RPMI7951 (cell line): ENCODE measurements around the gene WDR26. TPM values are rescaled to one million over a fixed set of nuclear protein-coding genes. Genes with fewer than 3 reads are reported as not detected.
A peak's percentile ranks its signal among the peaks of the same experiment; 100 is the strongest.
"Not testable (repeated sequence)": the region's sequence is repeated elsewhere in the genome, so short reads cannot be mapped to it uniquely, and the experiment has no call there.

Source experiments
- DNase-seq: peaks from one replicate; pipeline ENCODE4 v3.0.0-alpha.2; 2012; ENCODE audit warnings: low read depth
- total RNA-seq: library from RNA; depleted of rRNA; stranded (reverse); fragments of >200 nt; shearing (Covaris generic); gene quantifications from 2 replicates; pipeline ENCODE4 v1.2.3, GENCODE V29; 2014

WDR26 gene
- total RNA-seq, 1 experiment from 2014 or later = 26.1 TPM

- peak; percentile 15 for DNase-seq
Measured at GRCh38 chr1:224433701-224434672, 610 bp downstream of the WDR26 start.

DNA sequence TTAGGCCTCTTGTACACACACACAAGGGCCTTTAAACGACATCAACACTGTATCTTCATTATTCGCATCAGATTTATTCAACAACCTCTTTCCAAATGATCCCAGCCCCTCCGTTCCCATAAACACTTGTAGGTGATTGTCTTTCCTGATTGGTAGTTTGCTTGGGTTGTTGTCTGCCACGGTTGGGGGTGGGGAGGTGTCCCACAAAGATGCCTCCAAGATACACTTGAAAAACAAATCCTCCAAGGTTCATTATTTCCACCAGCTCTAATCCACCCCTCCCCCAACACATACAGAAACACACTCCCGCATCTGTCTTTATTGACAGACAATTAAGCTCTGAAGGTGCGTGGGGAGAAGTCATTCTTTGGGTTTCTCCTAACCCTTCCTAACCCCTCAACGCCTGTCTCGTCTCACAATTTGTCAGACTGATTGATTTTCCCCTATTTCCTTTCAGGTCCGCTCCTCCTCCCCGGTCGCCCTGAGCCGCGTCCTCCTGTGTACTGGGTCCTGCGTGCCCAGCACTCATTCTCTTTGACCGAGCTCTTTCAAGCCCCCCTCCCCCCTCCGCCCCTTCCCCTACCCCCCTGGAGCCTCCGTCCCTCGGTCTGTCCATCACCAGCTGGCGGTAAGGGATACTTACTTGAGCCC lies 1.4 kb downstream of the WDR26 start:
- no peak for DNase-seq

DNA sequence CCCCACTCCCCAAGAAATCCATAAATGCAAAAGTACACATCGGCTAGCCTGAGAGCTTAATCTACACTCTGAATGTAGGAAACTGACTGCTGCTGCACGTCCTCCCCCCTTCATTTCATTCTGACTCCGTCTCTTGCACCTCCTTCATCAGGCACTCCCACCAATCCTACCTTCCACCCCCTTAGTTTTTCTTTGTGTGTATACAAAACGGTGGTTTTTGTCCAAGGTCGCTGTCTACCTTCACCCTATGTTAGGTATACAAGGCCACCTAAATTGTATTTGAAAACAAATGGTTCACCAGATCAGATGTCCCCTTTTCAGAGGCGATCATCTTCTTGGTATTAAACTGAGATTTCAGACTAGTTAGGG lies 1.9 kb downstream of the WDR26 start:
- no peak for DNase-seq

GRCh38 chr1:224432146-224432545 lies 2.5 kb downstream of the WDR26 start:
- DNase-seq = no peak

DNA sequence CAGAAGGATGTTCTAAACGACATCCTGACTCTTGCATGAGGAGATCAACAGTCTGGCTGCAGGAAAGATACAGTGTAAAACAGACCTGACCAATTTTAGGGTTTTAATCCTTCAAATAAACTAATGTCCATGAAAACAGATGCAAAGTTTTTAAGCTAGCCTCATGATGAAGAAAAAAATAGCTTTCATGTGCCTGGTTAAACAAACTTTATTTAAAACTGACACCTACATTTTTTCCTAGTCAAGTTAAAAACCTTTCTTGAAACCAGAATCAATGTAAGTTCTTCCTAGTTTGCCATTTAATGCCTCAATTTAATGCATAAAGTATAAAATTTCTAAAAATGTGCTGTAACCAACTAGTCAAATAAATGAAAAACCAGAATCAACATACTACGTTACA lies 2.9 kb downstream of the WDR26 start:
- no peak for DNase-seq

GRCh38 chr1:224430511-224431113 lies 4.0 kb downstream of the WDR26 start:
- peak; percentile 62 for DNase-seq

- DNase-seq = no peak
Measured at GRCh38 chr1:224429616-224430326, 4.8 kb downstream of the WDR26 start.

- DNase-seq = not testable (repeated sequence)
Measured at GRCh38 chr1:224428713-224429112, 5.9 kb downstream of the WDR26 start.

DNA sequence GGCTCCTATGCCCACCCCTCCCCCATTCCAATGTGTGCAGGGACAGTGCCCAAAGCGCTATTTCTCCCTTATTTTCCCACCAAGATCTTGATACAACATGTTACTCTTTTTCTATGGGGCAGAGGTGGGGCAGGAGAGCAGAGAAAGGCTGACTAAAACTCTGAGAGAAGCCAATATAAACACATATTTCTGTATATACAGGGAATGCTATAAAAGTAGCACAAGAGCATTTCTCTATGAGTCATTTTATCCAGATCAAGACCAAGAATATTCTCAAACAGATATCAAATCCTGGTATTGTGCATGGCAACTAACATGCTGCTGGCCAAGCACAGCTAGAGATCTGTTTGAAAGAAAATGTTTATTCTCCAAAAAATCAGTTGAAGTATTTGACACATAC lies 7.3 kb downstream of the WDR26 start:
- peak; percentile 56 for DNase-seq

DNA sequence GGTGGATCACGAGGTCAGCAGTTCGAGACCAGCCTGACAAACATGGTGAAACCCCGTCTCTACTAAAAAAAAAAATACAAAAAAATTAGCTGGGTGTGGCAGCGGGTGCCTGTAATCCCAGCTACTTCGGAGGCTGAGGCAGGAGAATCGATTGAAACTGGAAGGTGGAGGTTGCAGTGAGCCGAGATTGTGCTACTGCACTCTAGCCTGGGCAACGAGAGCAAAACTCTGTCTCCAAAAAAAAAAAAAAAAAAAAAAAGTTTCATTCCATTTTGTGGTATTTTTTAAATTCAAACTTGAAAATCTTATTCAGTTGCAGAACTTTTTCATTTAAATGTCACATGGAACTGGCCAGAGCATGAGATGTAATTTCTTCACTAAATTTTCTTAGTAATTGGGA lies 7.7 kb downstream of the WDR26 start:
- not testable (repeated sequence) for DNase-seq

- DNase-seq = no peak
Measured at GRCh38 chr1:224425279-224425884, 9.2 kb downstream of the WDR26 start.

GRCh38 chr1:224420106-224420505 lies 14.5 kb downstream of the WDR26 start:
- no peak for DNase-seq

DNA sequence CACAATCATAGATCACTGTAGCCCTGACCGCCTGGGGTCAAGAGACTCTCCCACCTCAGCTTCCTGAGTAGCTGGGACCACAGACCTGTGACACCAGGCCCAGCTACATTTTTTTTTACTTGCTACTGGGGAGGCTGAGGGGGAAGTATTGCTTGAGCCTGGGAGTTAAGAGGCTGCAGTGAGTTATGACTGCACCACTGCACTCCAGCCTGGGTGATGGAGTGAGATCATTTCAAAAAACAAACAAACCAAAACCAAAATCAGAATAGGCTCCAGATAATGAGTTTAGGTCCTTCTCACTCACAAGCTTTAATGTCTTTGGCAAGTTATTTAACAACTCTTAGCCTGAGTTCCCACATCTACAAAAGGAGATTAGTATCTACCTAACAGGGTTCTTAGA lies 22.8 kb downstream of the WDR26 start:
- DNase-seq = no peak

DNA sequence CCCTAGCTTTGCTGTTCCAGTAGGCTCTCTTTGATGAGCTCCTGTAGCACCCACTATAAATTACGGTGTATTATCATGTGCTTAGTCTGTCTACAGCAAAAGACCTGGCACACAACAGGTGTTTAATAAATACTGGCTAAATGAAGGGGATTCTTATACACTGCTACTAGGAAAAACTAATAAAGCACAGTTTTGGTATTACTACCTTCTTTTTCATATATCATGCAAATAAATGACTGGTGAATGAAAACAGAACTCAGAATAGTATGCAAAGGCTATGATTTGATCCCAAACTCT lies 26.4 kb downstream of the WDR26 start:
- no peak for DNase-seq

- DNase-seq = no peak
Measured at GRCh38 chr1:224407571-224408293, 26.9 kb downstream of the WDR26 start.

DNA sequence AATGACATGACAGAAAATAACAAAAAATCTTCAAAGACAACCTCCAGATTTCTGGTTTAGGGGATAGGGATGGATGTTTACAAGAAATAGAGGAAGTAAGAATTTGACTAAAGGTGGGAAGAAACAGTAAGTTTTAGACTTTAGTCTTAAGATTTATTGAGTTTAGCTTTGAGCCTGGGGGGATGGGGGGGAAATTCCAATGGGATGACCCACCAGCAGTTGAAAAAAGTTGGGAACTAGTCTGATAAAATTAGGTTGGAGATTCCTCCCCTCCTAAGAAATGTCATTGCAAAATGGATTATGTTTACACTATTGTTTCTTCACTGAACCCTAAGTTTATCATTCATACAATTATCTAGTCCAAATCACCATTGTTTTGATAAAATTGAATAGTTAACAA lies 28.4 kb downstream of the WDR26 start:
- DNase-seq = peak; percentile 10

DNA sequence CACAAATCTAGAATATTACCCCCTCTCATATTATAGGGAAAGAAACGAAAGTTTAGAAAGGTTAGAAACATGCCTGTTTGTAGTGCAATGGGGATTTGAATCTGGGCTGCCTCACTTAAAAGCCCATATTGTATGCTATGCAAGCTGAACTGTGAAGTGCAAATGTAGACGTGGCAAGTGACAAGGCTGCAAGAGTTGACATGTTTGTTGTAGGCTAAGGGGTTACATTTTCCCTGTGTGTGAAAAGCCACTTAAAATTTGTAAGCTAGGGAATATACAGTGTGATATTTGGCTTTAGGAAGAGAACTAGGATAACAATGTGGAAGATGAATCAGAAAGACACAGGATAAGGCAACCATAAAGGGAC lies 29.0 kb downstream of the WDR26 start:
- no peak for DNase-seq

GRCh38 chr1:224404916-224405603 lies 29.5 kb downstream of the WDR26 start:
- no peak for DNase-seq

- no peak for DNase-seq
Measured at GRCh38 chr1:224402472-224403036, 32.0 kb downstream of the WDR26 start.

DNA sequence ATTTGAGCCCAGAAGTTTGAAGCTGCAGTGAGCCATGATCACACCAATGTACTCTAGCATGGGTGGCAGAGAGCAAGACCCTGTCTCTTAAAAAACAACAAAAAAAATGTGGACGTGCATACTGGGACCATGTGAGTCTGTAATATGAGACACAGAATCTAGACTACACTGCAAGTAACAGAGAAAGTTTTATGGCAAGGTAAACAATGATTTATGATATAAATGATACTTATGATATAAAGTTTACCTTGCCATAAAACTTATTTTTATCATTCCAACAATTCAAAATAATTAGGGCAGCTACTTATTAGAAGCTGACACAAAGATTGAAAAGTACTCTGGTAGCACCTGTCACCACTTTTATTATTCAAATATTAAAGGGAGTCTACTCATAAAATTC lies 34.7 kb downstream of the WDR26 start:
- DNase-seq = no peak
